GM12872 (cell line): Measurements from ENCODE around the gene RPTN.

ENCODE experiments used
- TF ChIP-seq, protein P1 (sequence below): IDR thresholded peaks from 3 replicates; pipeline ENCODE4 v1.5.1; 2011; ENCODE audit warnings: low read depth, mild to moderate bottlenecking, low read length, moderate library complexity; ENCODE audit not compliant: insufficient read depth

The RPTN gene

DNA sequence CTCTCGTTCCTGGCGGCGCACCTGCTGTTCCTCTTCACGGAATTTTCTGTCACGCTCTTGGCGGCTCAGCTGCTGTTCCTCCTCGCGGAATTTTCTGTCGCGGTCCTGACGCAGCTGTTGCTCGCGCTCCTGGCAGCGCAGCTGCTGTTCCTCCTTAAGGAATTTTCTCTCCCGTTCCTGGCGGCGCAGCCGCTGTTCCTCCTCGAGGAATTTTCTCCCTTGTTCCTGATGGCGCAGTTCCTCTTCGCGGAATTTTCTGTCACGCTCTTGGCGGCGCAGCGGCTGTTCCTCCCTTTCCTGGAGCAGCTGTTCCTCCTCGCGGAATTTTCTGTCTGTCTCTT lies 50.2 kb downstream of the RPTN start:
- TF ChIP-seq, protein P1, sequence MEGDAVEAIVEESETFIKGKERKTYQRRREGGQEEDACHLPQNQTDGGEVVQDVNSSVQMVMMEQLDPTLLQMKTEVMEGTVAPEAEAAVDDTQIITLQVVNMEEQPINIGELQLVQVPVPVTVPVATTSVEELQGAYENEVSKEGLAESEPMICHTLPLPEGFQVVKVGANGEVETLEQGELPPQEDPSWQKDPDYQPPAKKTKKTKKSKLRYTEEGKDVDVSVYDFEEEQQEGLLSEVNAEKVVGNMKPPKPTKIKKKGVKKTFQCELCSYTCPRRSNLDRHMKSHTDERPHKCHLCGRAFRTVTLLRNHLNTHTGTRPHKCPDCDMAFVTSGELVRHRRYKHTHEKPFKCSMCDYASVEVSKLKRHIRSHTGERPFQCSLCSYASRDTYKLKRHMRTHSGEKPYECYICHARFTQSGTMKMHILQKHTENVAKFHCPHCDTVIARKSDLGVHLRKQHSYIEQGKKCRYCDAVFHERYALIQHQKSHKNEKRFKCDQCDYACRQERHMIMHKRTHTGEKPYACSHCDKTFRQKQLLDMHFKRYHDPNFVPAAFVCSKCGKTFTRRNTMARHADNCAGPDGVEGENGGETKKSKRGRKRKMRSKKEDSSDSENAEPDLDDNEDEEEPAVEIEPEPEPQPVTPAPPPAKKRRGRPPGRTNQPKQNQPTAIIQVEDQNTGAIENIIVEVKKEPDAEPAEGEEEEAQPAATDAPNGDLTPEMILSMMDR = no peak

DNA sequence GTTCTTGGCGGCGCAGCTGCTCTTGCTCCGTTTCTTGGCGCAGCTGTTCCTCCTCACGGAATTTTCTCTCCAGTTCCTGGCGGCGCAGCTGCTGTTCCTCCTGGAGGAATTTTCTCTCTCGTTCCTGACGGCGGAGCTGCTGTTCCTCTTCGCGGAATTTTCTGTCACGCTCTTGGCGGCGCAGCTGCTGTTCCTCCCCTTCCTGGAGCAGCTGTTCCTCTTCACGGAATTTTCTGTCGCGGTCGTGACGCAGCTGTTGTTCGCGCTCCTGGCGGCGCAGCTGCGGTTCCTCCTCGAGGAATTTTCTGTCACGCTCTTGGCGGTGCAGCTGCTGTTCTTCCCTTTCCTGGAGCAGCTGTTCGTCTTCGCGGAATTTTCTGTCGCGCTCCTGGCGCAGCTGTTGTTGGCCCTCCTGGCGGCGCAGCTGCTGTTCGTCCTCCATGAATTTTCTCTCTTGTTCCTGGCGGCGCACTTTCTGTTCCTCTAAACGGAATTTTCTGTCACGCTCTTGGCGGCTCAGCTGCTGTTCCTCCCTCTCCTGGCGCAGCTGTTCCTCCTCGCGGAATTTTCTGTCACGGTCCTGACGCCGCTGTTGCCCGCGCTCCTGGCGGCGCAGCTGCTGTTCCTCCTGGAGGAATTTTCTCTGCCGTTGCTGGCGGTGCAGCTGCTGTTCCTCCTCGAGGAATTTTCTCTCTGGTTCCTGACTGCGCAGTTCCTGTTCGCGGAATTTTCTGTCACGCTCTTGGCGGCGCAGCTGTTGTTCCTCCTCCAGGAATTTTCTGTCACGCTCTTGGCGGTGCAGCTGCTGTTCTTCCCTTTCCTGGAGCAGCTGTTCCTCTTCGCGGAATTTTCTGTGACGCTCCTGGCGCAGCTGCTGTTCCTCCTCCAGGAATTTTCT lies 50.8 kb downstream of the RPTN start:
- TF ChIP-seq, protein P1 = no peak

DNA sequence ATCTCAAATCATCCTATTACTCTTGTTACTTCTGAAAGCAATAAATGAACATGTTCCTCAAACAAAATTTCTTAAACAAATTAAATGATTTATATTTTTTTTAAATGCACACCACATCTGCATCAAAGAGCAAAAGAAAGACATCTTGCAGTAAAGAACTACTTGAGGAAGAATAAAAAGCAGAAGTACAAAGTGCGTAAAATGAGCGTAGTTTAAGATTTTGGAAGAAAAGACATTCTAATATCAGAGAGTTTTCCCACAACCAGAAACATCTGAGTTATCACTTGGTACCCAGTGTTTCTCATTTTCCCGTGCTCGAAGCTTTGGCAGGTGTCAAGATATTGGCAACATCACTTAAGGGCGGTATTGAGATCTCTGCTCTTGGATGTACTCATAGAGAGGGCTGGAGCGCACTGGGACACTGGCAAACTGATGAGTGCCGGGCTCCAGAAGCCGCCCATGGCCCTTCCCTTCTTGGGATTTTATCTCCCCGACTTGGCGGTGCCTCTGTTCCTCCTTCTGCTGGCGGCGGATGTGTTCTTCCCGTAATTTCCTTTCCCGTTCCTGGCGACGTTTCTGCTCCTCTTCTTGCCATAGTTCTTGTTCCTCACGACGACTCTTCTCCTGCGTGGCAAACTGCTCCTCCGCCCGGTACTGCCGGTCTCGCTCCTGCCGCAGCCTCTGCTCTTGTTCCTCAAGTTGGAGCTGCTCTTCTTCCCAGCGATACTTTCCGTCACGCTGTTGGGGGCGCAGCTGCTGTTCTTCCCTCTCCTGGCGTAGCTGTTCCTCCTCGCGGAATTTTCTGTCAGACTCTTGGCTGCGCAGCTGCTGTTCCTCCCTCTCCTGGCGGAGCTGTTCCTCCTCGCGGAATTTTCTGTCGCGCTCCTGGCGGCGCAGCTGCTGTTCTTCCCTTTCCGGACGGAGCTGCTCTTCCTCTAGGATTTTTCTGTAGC lies 51.7 kb downstream of the RPTN start:
- TF ChIP-seq, protein P1 = no peak

DNA sequence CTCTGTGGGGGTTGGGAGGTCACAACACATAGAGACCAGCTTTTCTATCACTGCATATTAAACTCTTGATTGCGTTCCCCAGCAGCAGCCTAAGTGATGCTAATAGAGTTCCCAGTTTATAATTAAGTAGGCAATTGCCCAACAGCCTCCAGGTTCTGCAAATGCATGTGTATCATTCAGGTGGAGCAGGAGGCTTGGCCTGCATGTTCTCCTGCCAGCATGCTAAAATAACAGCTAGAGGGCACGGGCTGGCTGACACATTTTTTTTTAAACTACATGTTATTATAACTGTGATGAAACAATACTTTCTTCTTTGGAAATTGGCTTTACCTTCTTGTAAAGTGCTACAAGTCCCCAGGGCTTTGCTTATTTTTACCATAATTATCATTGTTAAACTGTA lies 54.2 kb downstream of the RPTN start:
- TF ChIP-seq, protein P1 = no peak
